Caco-2 (cell line): ENCODE measurements around the gene HMCN1. TPM values are rescaled to one million over a fixed set of nuclear protein-coding genes. Genes with fewer than 3 reads are reported as not detected.

Source experiments
- BruUV-seq: library from RNA; stranded (reverse); fragments of 400-500 nt; replicated peaks from 2 replicates; lab custom pipeline; 2021; lab: Mats Ljungman, UMichigan
- CTCF ChIA-PET: fragments of 300-600 bp; sonication (Branson Sonifier 250); formaldehyde crosslinking; loops from one replicate; lab custom pipeline; 2022; ENCODE audit warnings: antibody characterized with exemption; lab: Charles Lee
- POLR2A ChIA-PET: fragments of 300-600 bp; sonication (Branson Sonifier 250); formaldehyde crosslinking; loops from one replicate; lab custom pipeline; 2022; ENCODE audit warnings: antibody characterized with exemption; lab: Charles Lee
- DNase-seq, 2 experiments: peaks; one replicate each; pipeline versions ENCODE4 v3.0.0 to v3.0.0-alpha.2; 2020 to 2022
- H3K27me3 ChIP-seq: replicated peaks from 2 replicates; pipeline ENCODE4 v1.6.0; 2011; ENCODE audit warnings: low read length; ENCODE audit not compliant: control insufficient read depth, insufficient read depth
- H3K36me3 ChIP-seq: 2 replicates; pipeline ENCODE4 v1.5.1; 2011; ENCODE audit warnings: low read length; ENCODE audit not compliant: control insufficient read depth, insufficient read depth
- H3K4me1 ChIP-seq: fragments of 250-450 bp; sonication (Bioruptor Pico); 2 replicates; pipeline ENCODE4 v1.5.1; 2020; ENCODE audit warnings: mild to moderate bottlenecking
- H3K4me3 ChIP-seq: 2 replicates; pipeline ENCODE4 v1.5.1; 2011; ENCODE audit warnings: low read depth, mild to moderate bottlenecking, control low read depth, low read length
- H3K9me3 ChIP-seq: fragments of 250-450 bp; sonication (Bioruptor Pico); 2 replicates; pipeline ENCODE4 v1.5.1; 2020; ENCODE audit warnings: mild to moderate bottlenecking, moderate library complexity
- H3K27ac Mint-ChIP-seq: one replicate; pipeline ENCODE4 v1.8.0; 2022; ENCODE audit warnings: mixed read lengths; ENCODE audit not compliant: unreplicated experiment
- H3K27me3 Mint-ChIP-seq: one replicate; pipeline ENCODE4 v1.8.0; 2022; ENCODE audit warnings: mixed read lengths; ENCODE audit not compliant: insufficient read depth, unreplicated experiment
- H3K36me3 Mint-ChIP-seq: one replicate; pipeline ENCODE4 v1.8.0; 2022; ENCODE audit warnings: mild to moderate bottlenecking, mixed read lengths; ENCODE audit not compliant: insufficient read depth, unreplicated experiment
- H3K4me1 Mint-ChIP-seq: one replicate; pipeline ENCODE4 v1.8.0; 2022; ENCODE audit warnings: low read depth, mixed read lengths; ENCODE audit not compliant: unreplicated experiment
- H3K4me3 Mint-ChIP-seq: one replicate; pipeline ENCODE4 v1.8.0; 2022; ENCODE audit warnings: mild to moderate bottlenecking, moderate library complexity, mixed read lengths; ENCODE audit not compliant: unreplicated experiment
- H3K9me3 Mint-ChIP-seq: one replicate; pipeline ENCODE4 v1.8.0; 2022; ENCODE audit warnings: mixed read lengths; ENCODE audit not compliant: unreplicated experiment
- intact Hi-C: fragments of 100-400 bp; cut with micrococcal nuclease; formaldehyde crosslinking; loops from one replicate; pipeline ENCODE4 v1.10.0; 2022; ENCODE audit not compliant: unreplicated experiment
- total RNA-seq: library from RNA; stranded (reverse); gene quantifications from 2 replicates; pipeline ENCODE4 v1.2.3, GENCODE V29; 2022
- TF ChIP-seq, protein P1 (sequence below), 2 experiments: fragments of 200-600 bp in 1 of 2; IDR thresholded peaks; 1 replicate in 1 of 2; 2 replicates in 1 of 2; pipeline versions ENCODE4 v1.5.1 to v1.8.0; 2011 to 2022; ENCODE audit warnings: antibody characterized with exemption in 1 of 2, control low read depth in 1 of 2, inconsistent platforms in 1 of 2, low read depth in 1 of 2, low read length in 1 of 2, mild to moderate bottlenecking in 1 of 2, moderate library complexity in 1 of 2; ENCODE audit not compliant: insufficient read depth in 1 of 2, severe bottlenecking in 1 of 2, unreplicated experiment in 1 of 2

The HMCN1 gene
- total RNA-seq, 1 experiment from 2014 or later, result 0.02 TPM

GRCh38 chr1:185719021-185719420 is 15.2 kb upstream of the HMCN1 start:
- no TSS peak for BruUV-seq
- Histone ChIP-seq H3K4me1 (no peaks in the 10 kb centered on the region), H3K36me3 (no peaks in the 10 kb centered on the region), H3K27me3 (no peaks in the 10 kb centered on the region), H3K4me3 (no peak overlapping the region), H3K9me3 (no peaks in the 10 kb centered on the region)
- no peaks in the 10 kb centered on the region for H3K9me3 Mint-ChIP-seq
- H3K36me3 Mint-ChIP-seq, result no peaks in the 10 kb centered on the region
- peak in 1 of 2 experiments; percentile 30 for DNase-seq
- POLR2A ChIA-PET, result no interaction called here
- TF ChIP-seq, protein P1, sequence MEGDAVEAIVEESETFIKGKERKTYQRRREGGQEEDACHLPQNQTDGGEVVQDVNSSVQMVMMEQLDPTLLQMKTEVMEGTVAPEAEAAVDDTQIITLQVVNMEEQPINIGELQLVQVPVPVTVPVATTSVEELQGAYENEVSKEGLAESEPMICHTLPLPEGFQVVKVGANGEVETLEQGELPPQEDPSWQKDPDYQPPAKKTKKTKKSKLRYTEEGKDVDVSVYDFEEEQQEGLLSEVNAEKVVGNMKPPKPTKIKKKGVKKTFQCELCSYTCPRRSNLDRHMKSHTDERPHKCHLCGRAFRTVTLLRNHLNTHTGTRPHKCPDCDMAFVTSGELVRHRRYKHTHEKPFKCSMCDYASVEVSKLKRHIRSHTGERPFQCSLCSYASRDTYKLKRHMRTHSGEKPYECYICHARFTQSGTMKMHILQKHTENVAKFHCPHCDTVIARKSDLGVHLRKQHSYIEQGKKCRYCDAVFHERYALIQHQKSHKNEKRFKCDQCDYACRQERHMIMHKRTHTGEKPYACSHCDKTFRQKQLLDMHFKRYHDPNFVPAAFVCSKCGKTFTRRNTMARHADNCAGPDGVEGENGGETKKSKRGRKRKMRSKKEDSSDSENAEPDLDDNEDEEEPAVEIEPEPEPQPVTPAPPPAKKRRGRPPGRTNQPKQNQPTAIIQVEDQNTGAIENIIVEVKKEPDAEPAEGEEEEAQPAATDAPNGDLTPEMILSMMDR (IDR thresholded peaks at IDR 0.05; ENCODE audit: insufficient read depth in 1 of 2, low read depth in 1 of 2, low read length in 1 of 2, severe bottlenecking in 1 of 2, unreplicated experiment in 1 of 2), result no peak
- H3K27ac Mint-ChIP-seq, result no peak overlapping the region
- H3K4me3 Mint-ChIP-seq, result no peak overlapping the region
- intact Hi-C loops, result no loop called here
- CTCF ChIA-PET, result interaction anchor here (0.9 to 1.2 kb wide), 2 partner anchors 16 to 23 kb away, joined by 3 to 4 read pairs; no protein-coding TSS in a partner anchor
- peaks cover 8% of the 10 kb centered on the region for H3K27me3 Mint-ChIP-seq
- H3K4me1 Mint-ChIP-seq, result no peaks in the 10 kb centered on the region

GRCh38 chr1:185720633-185721272 is 13.4 kb upstream of the HMCN1 start:
- Mint-ChIP-seq H3K9me3 (no peaks in the 10 kb centered on the region), H3K4me1 (no peaks in the 10 kb centered on the region), H3K36me3 (no peaks in the 10 kb centered on the region), H3K27me3 (peaks cover 4% of the 10 kb centered on the region), H3K4me3 (no peak overlapping the region), H3K27ac (no peak overlapping the region)
- no TSS peak for BruUV-seq
- Histone ChIP-seq H3K36me3 (no peaks in the 10 kb centered on the region), H3K4me1 (no peaks in the 10 kb centered on the region), H3K9me3 (no peaks in the 10 kb centered on the region), H3K4me3 (no peak overlapping the region), H3K27me3 (no peaks in the 10 kb centered on the region)
- POLR2A ChIA-PET, result no interaction called here
- peak in 1 of 2 experiments; percentile 14 for DNase-seq
- TF ChIP-seq, protein P1 (IDR thresholded peaks at IDR 0.05; ENCODE audit: insufficient read depth in 1 of 2, low read depth in 1 of 2, low read length in 1 of 2, severe bottlenecking in 1 of 2, unreplicated experiment in 1 of 2), result peak; percentile 40 to 45
- CTCF ChIA-PET, result interaction anchor here (0.6 to 1.7 kb wide), 5 partner anchors 12 to 492 kb away, joined by 3 to 15 read pairs (median 5); partner anchors contain the start of gene HMCN1
- intact Hi-C loops, result loop anchor here (1.0 to 10.0 kb wide), 3 partner anchors 14 to 492 kb away; partner anchors contain the start of gene HMCN1

DNA sequence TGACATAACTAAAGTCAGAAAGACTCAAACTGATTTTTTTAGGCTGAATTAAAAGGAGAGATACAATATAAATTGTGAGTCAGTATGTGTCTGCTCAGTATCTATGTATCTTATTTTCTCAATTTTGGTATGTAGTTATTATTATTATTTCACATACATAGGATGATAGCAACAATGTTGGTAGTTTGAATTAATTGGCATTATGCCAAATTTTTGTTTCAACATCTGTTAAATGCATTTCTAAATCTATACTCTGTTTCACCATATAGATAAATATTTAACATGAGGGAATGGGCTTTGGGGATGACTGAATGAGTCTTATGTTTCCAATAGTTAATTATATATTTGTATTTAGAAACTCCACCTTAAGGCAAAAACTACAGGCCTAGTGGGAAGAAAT is 12.6 kb upstream of the HMCN1 start:
- H3K9me3 Mint-ChIP-seq, result no peaks in the 10 kb centered on the region
- H3K27me3 Mint-ChIP-seq, result peaks cover 2% of the 10 kb centered on the region
- H3K4me3 Mint-ChIP-seq, result no peak overlapping the region
- DNase-seq, result no peak
- H3K4me3 ChIP-seq, result no peak overlapping the region
- H3K36me3 Mint-ChIP-seq, result no peaks in the 10 kb centered on the region
- POLR2A ChIA-PET, result no interaction called here
- TF ChIP-seq, protein P1 (IDR thresholded peaks at IDR 0.05; ENCODE audit: insufficient read depth in 1 of 2, low read depth in 1 of 2, low read length in 1 of 2, severe bottlenecking in 1 of 2, unreplicated experiment in 1 of 2), result no peak
- H3K4me1 ChIP-seq, result no peaks in the 10 kb centered on the region
- H3K9me3 ChIP-seq, result no peaks in the 10 kb centered on the region
- no peaks in the 10 kb centered on the region for H3K36me3 ChIP-seq
- CTCF ChIA-PET, result interaction anchor here (1.5 to 1.6 kb wide), 2 partner anchors 11 to 13 kb away, joined by 3 to 15 read pairs; partner anchors contain the start of gene HMCN1
- H3K27me3 ChIP-seq, result no peaks in the 10 kb centered on the region
- no peak overlapping the region for H3K27ac Mint-ChIP-seq
- BruUV-seq, result no TSS peak
- no peaks in the 10 kb centered on the region for H3K4me1 Mint-ChIP-seq
- intact Hi-C loops, result loop anchor here (2.0 to 10.0 kb wide), 2 partner anchors 13 to 93 kb away; partner anchors contain the start of gene HMCN1
